H1 (cell line): ENCODE measurements around the gene ABHD11. TPM values are rescaled to one million over a fixed set of nuclear protein-coding genes. Genes with fewer than 3 reads are reported as not detected.

ENCODE experiments used
- BCL11A ChIP-seq, 2 experiments: IDR thresholded peaks; one replicate each; pipeline ENCODE4 v1.6.1; 2011; ENCODE audit warnings: low read depth in 2 of 2, low read length in 2 of 2, mild to moderate bottlenecking in 2 of 2
- JUND ChIP-seq: IDR thresholded peaks from 2 replicates; pipeline ENCODE4 v1.6.1; 2011; ENCODE audit warnings: mild to moderate bottlenecking, improper control_type of control experiment, low read length
- KDM4A ChIP-seq: IDR thresholded peaks from one replicate; pipeline ENCODE4 v1.7.1; 2012; ENCODE audit warnings: low read depth, mild to moderate bottlenecking, moderate library complexity, low read length, inconsistent platforms; ENCODE audit not compliant: severe bottlenecking
- KDM5A ChIP-seq: fragments of 200-600 bp; IDR thresholded peaks from 2 replicates; pipeline ENCODE4 v1.7.1; 2012; ENCODE audit warnings: mild to moderate bottlenecking, low read length, inconsistent platforms, mixed read lengths
- POLR2AphosphoS5 ChIP-seq: IDR thresholded peaks from 2 replicates; pipeline ENCODE4 v1.6.1; 2011; ENCODE audit warnings: low read depth, low read length
- POU5F1 ChIP-seq: IDR thresholded peaks from 2 replicates; pipeline ENCODE4 v1.6.1; 2011; ENCODE audit warnings: low read depth, mild to moderate bottlenecking, low read length, moderate library complexity
- RNF2 ChIP-seq: fragments of 200-900, 300-1000 bp; sonication (generic); IDR thresholded peaks from 2 replicates; pipeline ENCODE4 v1.7.1; 2016; ENCODE audit warnings: borderline replicate concordance, low read depth, mild to moderate bottlenecking, antibody characterized with exemption, low read length; ENCODE audit not compliant: poor library complexity, severe bottlenecking; ENCODE audit errors: missing control alignments
- polyA plus RNA-seq, 7 experiments: library from polyadenylated mRNA; depleted of rRNA in 3 of 7; stranded (reverse) in 5 of 7; unstranded in 2 of 7; fragments of >200 nt in 5 of 7; fragments of 200-250 nt in 2 of 7; gene quantifications; 1 replicate in 5 of 7; 2 replicates in 1 of 7; 4 replicates in 1 of 7; pipeline versions ENCODE4 v1.2.1 to v1.2.3, GENCODE V29; 2011 to 2013; ENCODE audit warnings: missing spikeins in 2 of 7, mixed read lengths in 2 of 7
- total RNA-seq: library from RNA; stranded (reverse); fragmentation: NEBNext Ultra II Directional; extraction: Animal tissue kit (Norgen Biotek cat#: 25700); gene quantifications from 2 replicates; pipeline ENCODE4 v1.2.1, GENCODE V29; 2021

The ABHD11 gene
- total and polyA plus RNA-seq, 2 of the 8 experiments (the other 6 are each of a cell fraction or from before 2014, with no cell fraction given) = 19.8 to 42.2 TPM

DNA sequence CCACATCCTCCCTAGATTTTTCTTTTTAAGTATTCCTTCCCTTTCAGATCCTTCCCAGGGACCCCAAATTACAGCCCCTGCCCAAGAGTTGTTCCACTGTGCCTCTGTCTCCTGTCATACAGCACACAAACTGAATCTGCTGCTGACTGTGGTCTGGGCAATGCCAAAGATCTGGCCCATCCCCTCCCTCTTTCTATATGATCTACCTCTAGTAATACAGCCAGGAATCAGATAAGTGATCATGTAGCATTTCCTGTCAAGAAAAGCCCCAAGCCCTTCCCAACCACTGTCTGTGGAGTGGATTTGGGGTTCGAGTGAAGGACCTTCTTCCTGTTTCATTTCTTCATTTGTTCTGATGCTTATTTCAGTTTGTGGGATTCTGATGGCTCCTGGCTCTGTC lies 25.8 kb downstream of the ABHD11 start (continued):
- TF ChIP-seq KDM5A = no peak
- no peak for TF ChIP-seq BCL11A (IDR thresholded peaks at IDR 0.05; ENCODE audit: low read depth in 2 of 2, low read length in 2 of 2)
- no peak for TF ChIP-seq POU5F1
- TF ChIP-seq POLR2AphosphoS5 = no peak
- no peak for TF ChIP-seq KDM4A
- TF ChIP-seq RNF2 = no peak
- no peak for TF ChIP-seq JUND
- TF ChIP-seq, all 59 proteins: peak for 0
